Measurements from ENCODE around the gene SFSWAP. TPM values are rescaled to one million over a fixed set of nuclear protein-coding genes. Genes with fewer than 3 reads are reported as not detected.
"Not testable (repeated sequence)": the region's sequence is repeated elsewhere in the genome, so short reads cannot be mapped to it uniquely, and the experiment has no call there.

SFSWAP gene
- total and polyA plus RNA-seq, 4 donors = 6.1 to 21.6 (median 10.1) TPM

- no peaks in the 10 kb centered on the region for H3K27me3 ChIP-seq (ENCODE audit: control insufficient read depth in 4 of 4, insufficient read depth in 4 of 4, low read length in 3 of 4)
- WGBS = 95% methylated on average over 14 of the region's 14 CpGs
- H3K27ac ChIP-seq (ENCODE audit: low read depth in 1 of 2, low read length in 2 of 2) = no peak overlapping the region
- no peak for DNase-seq (ENCODE audit: low spot score)
- H3K4me3 ChIP-seq (ENCODE audit: low read depth in 1 of 3, low read length in 3 of 3) = no peak overlapping the region
- TF ChIP-seq SP1 (IDR thresholded peaks at IDR 0.05) (no peak), FOXA1 (IDR thresholded peaks at IDR 0.05) (no peak), HNF4G (IDR thresholded peaks at IDR 0.05) (no peak), JUND (IDR thresholded peaks at IDR 0.05) (no peak), REST (IDR thresholded peaks at IDR 0.05) (no peak), FOXA2 (IDR thresholded peaks at IDR 0.05) (no peak), MAX (IDR thresholded peaks at IDR 0.05) (no peak), TAF1 (conservative IDR thresholded peaks at IDR 0.05) (no peak), EGR1 (IDR thresholded peaks at IDR 0.05; ENCODE audit: low read depth in 2 of 2) (no peak), RAD21 (IDR thresholded peaks at IDR 0.05) (no peak), GABPA (IDR thresholded peaks at IDR 0.05 in 1 of 2, conservative IDR thresholded peaks at IDR 0.05 in 1 of 2) (no peak)
- TF ChIP-seq, protein P1, sequence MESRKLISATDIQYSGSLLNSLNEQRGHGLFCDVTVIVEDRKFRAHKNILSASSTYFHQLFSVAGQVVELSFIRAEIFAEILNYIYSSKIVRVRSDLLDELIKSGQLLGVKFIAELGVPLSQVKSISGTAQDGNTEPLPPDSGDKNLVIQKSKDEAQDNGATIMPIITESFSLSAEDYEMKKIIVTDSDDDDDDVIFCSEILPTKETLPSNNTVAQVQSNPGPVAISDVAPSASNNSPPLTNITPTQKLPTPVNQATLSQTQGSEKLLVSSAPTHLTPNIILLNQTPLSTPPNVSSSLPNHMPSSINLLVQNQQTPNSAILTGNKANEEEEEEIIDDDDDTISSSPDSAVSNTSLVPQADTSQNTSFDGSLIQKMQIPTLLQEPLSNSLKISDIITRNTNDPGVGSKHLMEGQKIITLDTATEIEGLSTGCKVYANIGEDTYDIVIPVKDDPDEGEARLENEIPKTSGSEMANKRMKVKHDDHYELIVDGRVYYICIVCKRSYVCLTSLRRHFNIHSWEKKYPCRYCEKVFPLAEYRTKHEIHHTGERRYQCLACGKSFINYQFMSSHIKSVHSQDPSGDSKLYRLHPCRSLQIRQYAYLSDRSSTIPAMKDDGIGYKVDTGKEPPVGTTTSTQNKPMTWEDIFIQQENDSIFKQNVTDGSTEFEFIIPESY (IDR thresholded peaks at IDR 0.05) = no peak
- TF ChIP-seq, protein P2, sequence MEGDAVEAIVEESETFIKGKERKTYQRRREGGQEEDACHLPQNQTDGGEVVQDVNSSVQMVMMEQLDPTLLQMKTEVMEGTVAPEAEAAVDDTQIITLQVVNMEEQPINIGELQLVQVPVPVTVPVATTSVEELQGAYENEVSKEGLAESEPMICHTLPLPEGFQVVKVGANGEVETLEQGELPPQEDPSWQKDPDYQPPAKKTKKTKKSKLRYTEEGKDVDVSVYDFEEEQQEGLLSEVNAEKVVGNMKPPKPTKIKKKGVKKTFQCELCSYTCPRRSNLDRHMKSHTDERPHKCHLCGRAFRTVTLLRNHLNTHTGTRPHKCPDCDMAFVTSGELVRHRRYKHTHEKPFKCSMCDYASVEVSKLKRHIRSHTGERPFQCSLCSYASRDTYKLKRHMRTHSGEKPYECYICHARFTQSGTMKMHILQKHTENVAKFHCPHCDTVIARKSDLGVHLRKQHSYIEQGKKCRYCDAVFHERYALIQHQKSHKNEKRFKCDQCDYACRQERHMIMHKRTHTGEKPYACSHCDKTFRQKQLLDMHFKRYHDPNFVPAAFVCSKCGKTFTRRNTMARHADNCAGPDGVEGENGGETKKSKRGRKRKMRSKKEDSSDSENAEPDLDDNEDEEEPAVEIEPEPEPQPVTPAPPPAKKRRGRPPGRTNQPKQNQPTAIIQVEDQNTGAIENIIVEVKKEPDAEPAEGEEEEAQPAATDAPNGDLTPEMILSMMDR (IDR thresholded peaks at IDR 0.05; ENCODE audit: low read depth, low read length, missing input control) = no peak
- no peaks in the 10 kb centered on the region for H3K9me3 ChIP-seq (ENCODE audit: control insufficient read depth in 4 of 4, low read length in 3 of 4)
- H3K4me1 ChIP-seq (ENCODE audit: control insufficient read depth in 4 of 4, insufficient read depth in 4 of 4, low read length in 3 of 4) = no peaks in the 10 kb centered on the region
- no peak overlapping the region for H3K9ac ChIP-seq (ENCODE audit: low read depth in 1 of 2, low read length in 2 of 2)
- H3K36me3 ChIP-seq (ENCODE audit: control insufficient read depth in 4 of 4, insufficient read depth in 3 of 4, low read depth in 1 of 4, low read length in 3 of 4) = peaks cover 7 to 68% (median 31%) of the 10 kb centered on the region in 4 donors
Measured at GRCh38 chr12:131776237-131776889, 65.5 kb downstream of the SFSWAP start.

DNA sequence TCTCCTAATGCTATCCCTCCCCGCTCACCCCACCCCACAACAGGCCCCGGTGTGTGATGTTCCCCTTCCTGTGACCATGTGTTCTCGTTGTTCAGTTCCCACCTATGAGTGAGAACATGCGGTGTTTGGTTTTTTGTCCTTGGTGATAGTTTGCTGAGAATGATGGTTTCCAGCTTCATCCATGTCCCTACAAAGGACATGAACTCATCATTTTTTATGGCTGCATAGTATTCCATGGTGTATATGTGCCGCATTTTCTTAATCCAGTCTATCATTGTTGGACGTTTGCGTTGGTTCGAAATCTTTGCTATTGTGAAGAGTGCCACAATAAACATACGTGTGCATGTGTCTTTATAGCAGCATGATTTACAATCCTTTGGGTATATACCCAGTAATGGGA lies 66.4 kb downstream of the SFSWAP start:
- H3K9me3 ChIP-seq (ENCODE audit: control insufficient read depth in 4 of 4, low read length in 3 of 4); H3K4me1 ChIP-seq (ENCODE audit: control insufficient read depth in 4 of 4, insufficient read depth in 4 of 4, low read length in 3 of 4); DNase-seq (ENCODE audit: low spot score); H3K27ac ChIP-seq (ENCODE audit: low read depth in 1 of 2, low read length in 2 of 2); H3K4me3 ChIP-seq (ENCODE audit: low read depth in 1 of 3, low read length in 3 of 3); H3K9ac ChIP-seq (ENCODE audit: low read depth in 1 of 2, low read length in 2 of 2); H3K27me3 ChIP-seq (ENCODE audit: control insufficient read depth in 4 of 4, insufficient read depth in 4 of 4, low read length in 3 of 4): not testable (repeated sequence)
- WGBS = 98% methylated on average over 9 of the region's 9 CpGs
- peaks cover 10 to 65% (median 32%) of the 10 kb centered on the region in 4 donors for H3K36me3 ChIP-seq (ENCODE audit: control insufficient read depth in 4 of 4, insufficient read depth in 3 of 4, low read depth in 1 of 4, low read length in 3 of 4)
